MCF 10A (cell line): ENCODE measurements around the gene LRRC58. TPM values are rescaled to one million over a fixed set of nuclear protein-coding genes. Genes with fewer than 3 reads are reported as not detected.
A peak's percentile ranks its signal among the peaks of the same experiment; 100 is the strongest.
"Not testable (repeated sequence)": the region's sequence is repeated elsewhere in the genome, so short reads cannot be mapped to it uniquely, and the experiment has no call there.

Experiments used
- BruUV-seq: library from RNA; stranded (reverse); fragments of 400-500 nt; replicated peaks from 2 replicates; lab custom pipeline; 2021; lab: Mats Ljungman, UMichigan
- CTCF ChIA-PET: fragments of 300-600 bp; sonication (Branson Sonifier 250); formaldehyde crosslinking; extraction: SDS; loops from one replicate; lab custom pipeline; 2021; ENCODE audit warnings: antibody characterized with exemption, inconsistent platforms; lab: Yijun Ruan, JAX
- POLR2A ChIA-PET: fragments of 300-600, 350-650 bp; sonication (Branson Sonifier 250); formaldehyde crosslinking; extraction: SDS; loops from one replicate; lab custom pipeline; 2020; ENCODE audit warnings: antibody characterized with exemption, inconsistent platforms; lab: Yijun Ruan, JAX
- DNase-seq: peaks from one replicate; pipeline ENCODE4 v3.0.0-alpha.2; 2018; ENCODE audit not compliant: unreplicated experiment
- H3K27ac Mint-ChIP-seq: one replicate; pipeline ENCODE4 v1.8.0; 2022; ENCODE audit warnings: mild to moderate bottlenecking, low read depth, mixed read lengths; ENCODE audit not compliant: unreplicated experiment
- H3K27me3 Mint-ChIP-seq: one replicate; pipeline ENCODE4 v1.8.0; 2022; ENCODE audit warnings: mixed read lengths; ENCODE audit not compliant: insufficient read depth, unreplicated experiment
- H3K36me3 Mint-ChIP-seq: one replicate; pipeline ENCODE4 v1.8.0; 2022; ENCODE audit warnings: mild to moderate bottlenecking, moderate library complexity, mixed read lengths; ENCODE audit not compliant: insufficient read depth, unreplicated experiment
- H3K4me1 Mint-ChIP-seq: one replicate; pipeline ENCODE4 v1.8.0; 2022; ENCODE audit warnings: mixed read lengths; ENCODE audit not compliant: insufficient read depth, unreplicated experiment
- H3K4me3 Mint-ChIP-seq: one replicate; pipeline ENCODE4 v1.8.0; 2022; ENCODE audit warnings: mild to moderate bottlenecking, moderate library complexity, mixed read lengths; ENCODE audit not compliant: unreplicated experiment
- H3K9me3 Mint-ChIP-seq: one replicate; pipeline ENCODE4 v1.8.0; 2022; ENCODE audit warnings: mixed read lengths; ENCODE audit not compliant: unreplicated experiment
- intact Hi-C: fragments of 100-400 bp; cut with micrococcal nuclease; formaldehyde crosslinking; loops from 2 replicates; pipeline ENCODE4 v1.14.1; 2022
- total RNA-seq: library from RNA; stranded (reverse); gene quantifications from 2 replicates; pipeline ENCODE4 v1.2.3, GENCODE V29; 2022
- TF ChIP-seq, protein P1 (sequence below): fragments of 200-600 bp; IDR thresholded peaks from one replicate; pipeline ENCODE4 v1.8.0; 2022; ENCODE audit warnings: antibody characterized with exemption, mild to moderate bottlenecking; ENCODE audit not compliant: unreplicated experiment

The LRRC58 gene
- total RNA-seq, 1 experiment from 2014 or later: 25.8 TPM

DNA sequence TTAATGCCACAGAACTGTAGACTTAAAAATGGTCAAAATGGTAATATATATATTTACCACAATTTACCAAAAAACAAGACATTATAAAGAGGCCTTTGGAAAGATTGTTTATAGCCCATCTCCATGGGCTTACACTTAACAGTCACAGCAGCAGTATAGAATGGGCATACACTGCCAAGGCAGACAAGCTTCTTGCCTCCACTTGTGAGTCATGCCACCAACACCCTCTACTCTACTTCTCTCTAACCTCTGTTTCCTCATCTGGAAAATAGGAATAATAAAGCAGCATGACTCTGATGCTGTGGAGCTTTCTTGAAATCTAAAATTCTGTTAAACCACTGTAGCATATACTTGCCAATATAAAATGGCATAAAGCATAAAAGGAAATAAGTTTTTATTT, 49.8 kb downstream of the LRRC58 start:
- H3K36me3 Mint-ChIP-seq: no peaks in the 10 kb centered on the region
- no peaks in the 10 kb centered on the region for H3K27me3 Mint-ChIP-seq
- no peak overlapping the region for H3K27ac Mint-ChIP-seq
- H3K4me1 Mint-ChIP-seq: no peaks in the 10 kb centered on the region
- intact Hi-C loops: no loop called here
- DNase-seq: peak; percentile 27
- H3K9me3 Mint-ChIP-seq: no peaks in the 10 kb centered on the region
- ChIA-PET POLR2A (no interaction called here), CTCF (interaction anchor here (0.6 kb wide), 1 partner anchor 259 kb away, joined by 3 read pairs; no protein-coding TSS in a partner anchor)
- BruUV-seq: no TSS peak
- H3K4me3 Mint-ChIP-seq: no peak overlapping the region
- TF ChIP-seq, protein P1, sequence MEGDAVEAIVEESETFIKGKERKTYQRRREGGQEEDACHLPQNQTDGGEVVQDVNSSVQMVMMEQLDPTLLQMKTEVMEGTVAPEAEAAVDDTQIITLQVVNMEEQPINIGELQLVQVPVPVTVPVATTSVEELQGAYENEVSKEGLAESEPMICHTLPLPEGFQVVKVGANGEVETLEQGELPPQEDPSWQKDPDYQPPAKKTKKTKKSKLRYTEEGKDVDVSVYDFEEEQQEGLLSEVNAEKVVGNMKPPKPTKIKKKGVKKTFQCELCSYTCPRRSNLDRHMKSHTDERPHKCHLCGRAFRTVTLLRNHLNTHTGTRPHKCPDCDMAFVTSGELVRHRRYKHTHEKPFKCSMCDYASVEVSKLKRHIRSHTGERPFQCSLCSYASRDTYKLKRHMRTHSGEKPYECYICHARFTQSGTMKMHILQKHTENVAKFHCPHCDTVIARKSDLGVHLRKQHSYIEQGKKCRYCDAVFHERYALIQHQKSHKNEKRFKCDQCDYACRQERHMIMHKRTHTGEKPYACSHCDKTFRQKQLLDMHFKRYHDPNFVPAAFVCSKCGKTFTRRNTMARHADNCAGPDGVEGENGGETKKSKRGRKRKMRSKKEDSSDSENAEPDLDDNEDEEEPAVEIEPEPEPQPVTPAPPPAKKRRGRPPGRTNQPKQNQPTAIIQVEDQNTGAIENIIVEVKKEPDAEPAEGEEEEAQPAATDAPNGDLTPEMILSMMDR: no peak

DNA sequence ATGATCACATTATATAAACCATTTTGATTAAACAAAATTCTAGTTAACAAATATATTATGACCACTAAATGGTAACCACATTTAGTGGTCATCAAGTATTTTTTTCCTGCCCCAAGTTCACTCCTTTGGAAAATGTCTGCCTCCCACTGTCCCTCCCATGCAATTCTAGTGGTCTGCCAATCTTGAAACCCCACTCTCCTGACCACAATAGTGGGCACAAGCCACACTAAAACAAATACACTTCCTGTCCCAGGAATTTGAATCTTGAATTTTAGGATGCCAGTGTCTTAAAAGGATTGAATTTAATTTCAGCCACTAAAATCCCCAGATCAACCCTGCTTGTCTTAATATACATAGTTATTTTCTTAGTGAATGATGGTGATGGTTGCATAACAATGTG, 50.2 kb downstream of the LRRC58 start:
- intact Hi-C loops: no loop called here
- no TSS peak for BruUV-seq
- TF ChIP-seq, protein P1: no peak
- Mint-ChIP-seq H3K4me3 (no peak overlapping the region), H3K9me3 (no peaks in the 10 kb centered on the region), H3K27me3 (no peaks in the 10 kb centered on the region), H3K36me3 (no peaks in the 10 kb centered on the region), H3K4me1 (no peaks in the 10 kb centered on the region), H3K27ac (no peak overlapping the region)
- POLR2A ChIA-PET: no interaction called here
- no peak for DNase-seq
- CTCF ChIA-PET: interaction anchor here (1.0 kb wide), 1 partner anchor 61 kb away, joined by 4 read pairs; no protein-coding TSS in a partner anchor

DNA sequence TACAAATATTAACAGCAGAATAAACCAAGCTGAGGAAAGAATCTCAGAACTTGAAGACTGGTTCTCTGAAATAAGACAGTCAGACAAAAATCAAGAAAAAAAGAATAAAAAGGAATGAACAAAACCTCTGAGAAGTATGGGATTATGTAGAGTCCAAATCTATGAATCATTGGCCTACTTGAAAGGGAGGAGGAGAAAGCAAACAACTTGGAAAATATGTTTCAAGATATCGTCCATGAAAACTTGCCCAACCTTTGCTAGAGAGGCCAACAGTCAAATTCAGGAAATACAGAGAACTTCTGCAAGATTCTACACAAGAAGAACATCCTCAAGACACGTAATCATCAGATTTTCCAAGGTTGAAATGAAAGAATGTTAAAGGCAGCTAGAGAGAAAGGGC, 57.6 kb downstream of the LRRC58 start:
- H3K4me1 Mint-ChIP-seq, DNase-seq, H3K36me3 Mint-ChIP-seq, H3K9me3 Mint-ChIP-seq, intact Hi-C loops, POLR2A ChIA-PET, BruUV-seq, H3K4me3 Mint-ChIP-seq, H3K27ac Mint-ChIP-seq, H3K27me3 Mint-ChIP-seq: not testable (repeated sequence)
- CTCF ChIA-PET: interaction anchor here (0.6 kb wide), 1 partner anchor 193 kb away, joined by 3 read pairs; no protein-coding TSS in a partner anchor

DNA sequence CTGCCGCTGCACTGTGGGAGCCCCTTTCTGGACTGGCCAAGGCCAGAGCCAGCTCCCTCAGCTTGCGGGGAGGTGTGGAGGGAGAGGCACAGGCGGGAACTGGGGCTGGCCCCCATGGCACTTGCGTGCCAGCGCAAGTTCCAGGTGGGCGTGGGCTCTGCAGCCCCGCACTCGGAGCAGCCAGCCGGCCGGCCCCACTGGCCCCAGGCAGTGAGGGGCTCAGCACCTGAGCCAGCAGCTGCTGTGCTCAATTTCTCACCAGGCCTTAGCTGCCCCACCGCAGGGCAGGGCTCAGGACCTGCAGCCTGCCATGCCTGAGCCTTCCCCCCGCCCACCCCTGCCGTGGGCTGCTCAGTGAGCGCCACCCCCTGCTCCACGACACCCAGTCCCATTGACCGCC, 59.5 kb downstream of the LRRC58 start:
- DNase-seq: no peak
- ChIA-PET POLR2A (no interaction called here), CTCF (no interaction called here)
- no peaks in the 10 kb centered on the region for H3K27me3 Mint-ChIP-seq
- no peaks in the 10 kb centered on the region for H3K9me3 Mint-ChIP-seq
- intact Hi-C loops: no loop called here
- no peak overlapping the region for H3K27ac Mint-ChIP-seq
- no peaks in the 10 kb centered on the region for H3K36me3 Mint-ChIP-seq
- H3K4me3 Mint-ChIP-seq: no peak overlapping the region
- H3K4me1 Mint-ChIP-seq: no peaks in the 10 kb centered on the region
- no TSS peak for BruUV-seq
- TF ChIP-seq, protein P1: no peak

DNA sequence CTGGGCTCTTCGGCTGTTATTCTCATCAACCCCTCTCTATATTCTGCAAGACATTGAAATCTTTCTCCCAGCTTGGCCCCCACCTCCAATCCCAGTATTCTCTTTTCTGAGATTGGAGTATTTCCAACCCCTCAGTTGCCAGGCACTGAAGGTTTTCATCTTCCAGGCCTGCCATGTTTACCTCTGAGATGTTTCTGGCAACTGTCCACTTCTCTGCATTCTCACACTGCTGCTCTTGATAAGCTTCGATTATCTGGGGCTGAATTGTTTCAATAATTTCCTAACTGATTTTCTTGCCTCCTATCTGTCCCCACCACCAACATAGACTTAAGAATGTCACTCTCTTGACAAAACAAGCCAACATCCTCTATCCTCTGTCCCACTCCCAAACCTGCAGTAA, 62.7 kb downstream of the LRRC58 start:
- H3K27ac Mint-ChIP-seq: no peak overlapping the region
- intact Hi-C loops: no loop called here
- no peak overlapping the region for H3K4me3 Mint-ChIP-seq
- CTCF ChIA-PET: interaction anchor here (0.6 to 2.9 kb wide), 2 partner anchors 17 to 42 kb away, joined by 3 to 8 read pairs; no protein-coding TSS in a partner anchor
- no peaks in the 10 kb centered on the region for H3K36me3 Mint-ChIP-seq
- no peaks in the 10 kb centered on the region for H3K27me3 Mint-ChIP-seq
- no peak for DNase-seq
- POLR2A ChIA-PET: no interaction called here
- no peaks in the 10 kb centered on the region for H3K9me3 Mint-ChIP-seq
- no TSS peak for BruUV-seq
- TF ChIP-seq, protein P1: no peak
- no peaks in the 10 kb centered on the region for H3K4me1 Mint-ChIP-seq
